ENCODE results near the gene WNK2. TPM values are rescaled to one million over a fixed set of nuclear protein-coding genes. Genes with fewer than 3 reads are reported as not detected.

WNK2 gene
- total RNA-seq, 4 donors from 2014 or later, result 18.6 to 89.9 (median 40.8) TPM

GRCh38 chr9:93167838-93168237 is 16.1 kb upstream of the WNK2 start:
- intact Hi-C loops (cut with DNase I), result loop anchor here (10.0 kb wide), 1 partner anchor 407 kb away; the partner anchor contains the start of gene PHF2
- H3K27me3 ChIP-seq, result no peaks in the 10 kb centered on the region
- H3K36me3 ChIP-seq, result no peaks in the 10 kb centered on the region
- no peak for DNase-seq (ENCODE audit: extremely low spot score)
- H3K9me3 ChIP-seq, result no peaks in the 10 kb centered on the region
- 84% methylated on average over 4 of the region's 4 CpGs for WGBS
- no peak overlapping the region for H3K27ac ChIP-seq (replicated peaks in 1 of 4)
- TF ChIP-seq EP300 (IDR thresholded peaks at IDR 0.05) (no peak), CTCF (IDR thresholded peaks at IDR 0.05) (no peak), POLR2AphosphoS5 (IDR thresholded peaks at IDR 0.05) (no peak), POLR2A (IDR thresholded peaks at IDR 0.05; ENCODE audit: low read depth) (no peak)
- H3K4me3 ChIP-seq, result no peak overlapping the region
- no peaks in the 10 kb centered on the region for H3K4me1 ChIP-seq

- no peak for DNase-seq (ENCODE audit: extremely low spot score)
- Histone ChIP-seq H3K4me1 (peaks cover 0 to 2% (median 0%) of the 10 kb centered on the region in 4 donors), H3K27ac (replicated peaks in 1 of 4) (no peak overlapping the region), H3K4me3 (no peak overlapping the region), H3K36me3 (no peaks in the 10 kb centered on the region), H3K9me3 (no peaks in the 10 kb centered on the region), H3K27me3 (no peaks in the 10 kb centered on the region)
- intact Hi-C loops (cut with DNase I), result loop anchor here (10.0 kb wide), 1 partner anchor 406 kb away; the partner anchor contains the start of gene PHF2
- 98% methylated on average over 5 of the region's 5 CpGs for WGBS
- TF ChIP-seq EP300 (IDR thresholded peaks at IDR 0.05) (no peak), POLR2A (IDR thresholded peaks at IDR 0.05; ENCODE audit: low read depth) (no peak), CTCF (IDR thresholded peaks at IDR 0.05) (no peak), POLR2AphosphoS5 (IDR thresholded peaks at IDR 0.05) (no peak)
Observed at GRCh38 chr9:93168581-93168980, 15.4 kb upstream of the WNK2 start.

- WGBS, result 100% methylated on average over 1 of the region's 1 CpG
- no peak overlapping the region for H3K27ac ChIP-seq (replicated peaks in 1 of 4)
- H3K9me3 ChIP-seq, result no peaks in the 10 kb centered on the region
- DNase-seq (ENCODE audit: extremely low spot score), result no peak
- H3K4me3 ChIP-seq, result no peak overlapping the region
- TF ChIP-seq EP300 (IDR thresholded peaks at IDR 0.05), result no peak
- TF ChIP-seq CTCF (IDR thresholded peaks at IDR 0.05), result no peak
- TF ChIP-seq POLR2AphosphoS5 (IDR thresholded peaks at IDR 0.05), result no peak
- no peak for TF ChIP-seq POLR2A (IDR thresholded peaks at IDR 0.05; ENCODE audit: low read depth)
- H3K36me3 ChIP-seq, result no peaks in the 10 kb centered on the region
- H3K4me1 ChIP-seq, result peaks cover 0 to 3% (median 0%) of the 10 kb centered on the region in 4 donors
- no peaks in the 10 kb centered on the region for H3K27me3 ChIP-seq
- intact Hi-C loops (cut with DNase I), result loop anchor here (10.0 kb wide), 1 partner anchor 405 kb away; the partner anchor contains the start of gene PHF2
Observed at GRCh38 chr9:93169444-93169843, 14.5 kb upstream of the WNK2 start.

- DNase-seq (ENCODE audit: extremely low spot score), result no peak
- Histone ChIP-seq H3K4me3 (no peak overlapping the region), H3K36me3 (no peaks in the 10 kb centered on the region), H3K27ac (replicated peaks in 1 of 4) (no peak overlapping the region), H3K4me1 (peaks cover 0 to 3% (median 0%) of the 10 kb centered on the region in 4 donors), H3K27me3 (no peaks in the 10 kb centered on the region), H3K9me3 (no peaks in the 10 kb centered on the region)
- WGBS, result 87% methylated on average over 8 of the region's 8 CpGs
- intact Hi-C loops (cut with DNase I), result no loop called here
- TF ChIP-seq POLR2AphosphoS5 (IDR thresholded peaks at IDR 0.05), result no peak
Observed at GRCh38 chr9:93170571-93170970, 13.4 kb upstream of the WNK2 start.

GRCh38 chr9:93171261-93171990 is 12.5 kb upstream of the WNK2 start:
- intact Hi-C loops (cut with DNase I), result no loop called here
- no peak for DNase-seq (ENCODE audit: extremely low spot score)
- H3K27me3 ChIP-seq, result no peaks in the 10 kb centered on the region
- WGBS, result 96% methylated on average over 8 of the region's 8 CpGs
- H3K36me3 ChIP-seq, result no peaks in the 10 kb centered on the region
- peaks cover 0 to 3% (median 0%) of the 10 kb centered on the region in 4 donors for H3K4me1 ChIP-seq
- no peak overlapping the region for H3K4me3 ChIP-seq
- no peak overlapping the region for H3K27ac ChIP-seq (replicated peaks in 1 of 4)
- no peaks in the 10 kb centered on the region for H3K9me3 ChIP-seq
- no peak for TF ChIP-seq POLR2AphosphoS5 (IDR thresholded peaks at IDR 0.05)
- TF ChIP-seq POLR2A (IDR thresholded peaks at IDR 0.05; ENCODE audit: low read depth), result no peak
- TF ChIP-seq EP300 (IDR thresholded peaks at IDR 0.05), result no peak
- no peak for TF ChIP-seq CTCF (IDR thresholded peaks at IDR 0.05)

Measured in esophagus muscularis mucosa (tissue), 4 donors.